ENCODE measurements around the gene USH2A. TPM values are rescaled to one million over a fixed set of nuclear protein-coding genes. Genes with fewer than 3 reads are reported as not detected.
"Not testable (repeated sequence)": the region's sequence is repeated elsewhere in the genome, so short reads cannot be mapped to it uniquely, and the experiment has no call there.

The USH2A gene
- total RNA-seq, 8 experiments from 2014 or later, result 0.10 to 0.85 (median 0.49) TPM

DNA sequence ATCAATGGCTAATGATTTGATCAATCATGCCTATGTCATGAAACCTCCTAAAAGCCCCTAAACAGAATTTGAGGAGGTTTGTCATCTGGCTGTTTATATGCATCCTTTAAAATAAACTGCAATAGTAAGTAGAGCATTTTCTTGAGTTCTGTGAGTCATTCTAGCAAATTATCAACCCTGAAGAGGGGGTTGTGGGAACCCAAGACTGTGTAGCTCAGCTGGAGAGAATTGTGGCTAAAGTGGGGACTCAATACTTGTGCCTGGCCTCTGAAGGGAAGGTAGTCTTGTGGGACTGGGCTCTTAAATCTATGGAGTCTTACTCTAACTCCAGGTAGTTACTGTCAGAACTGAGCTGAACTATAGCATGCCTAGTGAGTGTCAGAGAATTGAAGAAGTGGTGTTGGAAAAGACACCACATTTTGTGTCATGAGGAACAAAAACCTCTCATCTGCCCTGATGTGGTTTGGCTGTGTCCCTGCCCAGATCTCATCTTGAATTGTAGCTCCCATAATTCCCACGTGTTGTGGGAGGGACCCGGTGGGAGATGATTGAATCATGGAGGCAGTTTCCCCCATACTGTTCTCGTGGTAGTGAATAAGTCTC is 402.4 kb downstream of the USH2A start:
- ATAC-seq (replicated peaks in 6 of 8), result no peak
- no peak overlapping the region for H3K27ac ChIP-seq
- in situ Hi-C loops (cut with MboI; ENCODE audit: low pct_unique_long_range_greater_than_20kb in 2 of 9, low sequenced_read_pairs in 9 of 9, unreplicated experiment in 9 of 9), result no loop called here
- H3K4me1 ChIP-seq (replicated peaks in 1 of 2), result no peaks in the 10 kb centered on the region
- no peak overlapping the region for H3K4me3 ChIP-seq
- WGBS, 10 experiments, result 0 to 83% (median 0%) methylated on average over 1 to 3 of the region's 3 CpGs; no CpG with 5 or more reads in 5 of the 10 experiments

GRCh38 chr1:216015116-216015515 is 408.1 kb downstream of the USH2A start:
- peaks cover 0 to 6% of the 10 kb centered on the region in 2 donors for H3K4me1 ChIP-seq (replicated peaks in 1 of 2)
- no peak for ATAC-seq (replicated peaks in 6 of 8)
- 17 to 100% (median 91%) methylated on average over 1 to 3 of the region's 3 CpGs; no CpG with 5 or more reads in 1 of the 10 experiments for WGBS, 10 experiments
- in situ Hi-C loops (cut with MboI; ENCODE audit: low pct_unique_long_range_greater_than_20kb in 2 of 9, low sequenced_read_pairs in 9 of 9, unreplicated experiment in 9 of 9), result no loop called here
- no peak overlapping the region for H3K27ac ChIP-seq
- no peak overlapping the region for H3K4me3 ChIP-seq

GRCh38 chr1:216014086-216014485 is 409.2 kb downstream of the USH2A start:
- in situ Hi-C loops (cut with MboI; ENCODE audit: low pct_unique_long_range_greater_than_20kb in 2 of 9, low sequenced_read_pairs in 9 of 9, unreplicated experiment in 9 of 9), result no loop called here
- Histone ChIP-seq H3K4me1 (replicated peaks in 1 of 2) (peaks cover 0 to 6% of the 10 kb centered on the region in 2 donors), H3K4me3 (no peak overlapping the region), H3K27ac (no peak overlapping the region)
- WGBS, 10 experiments, result 0 to 63% (median 44%) methylated on average over 1 to 2 of the region's 2 CpGs
- no peak for ATAC-seq (replicated peaks in 6 of 8)

GRCh38 chr1:216009456-216009855 is 413.8 kb downstream of the USH2A start:
- in situ Hi-C loops (cut with MboI; ENCODE audit: low pct_unique_long_range_greater_than_20kb in 2 of 9, low sequenced_read_pairs in 9 of 9, unreplicated experiment in 9 of 9); H3K27ac ChIP-seq; ATAC-seq (replicated peaks in 6 of 8); H3K4me3 ChIP-seq; H3K4me1 ChIP-seq (replicated peaks in 1 of 2): not testable (repeated sequence)
- WGBS, 10 experiments, result 24 to 100% (median 89%) methylated on average over 1 to 8 of the region's 10 CpGs; no CpG with 5 or more reads in 4 of the 10 experiments

DNA sequence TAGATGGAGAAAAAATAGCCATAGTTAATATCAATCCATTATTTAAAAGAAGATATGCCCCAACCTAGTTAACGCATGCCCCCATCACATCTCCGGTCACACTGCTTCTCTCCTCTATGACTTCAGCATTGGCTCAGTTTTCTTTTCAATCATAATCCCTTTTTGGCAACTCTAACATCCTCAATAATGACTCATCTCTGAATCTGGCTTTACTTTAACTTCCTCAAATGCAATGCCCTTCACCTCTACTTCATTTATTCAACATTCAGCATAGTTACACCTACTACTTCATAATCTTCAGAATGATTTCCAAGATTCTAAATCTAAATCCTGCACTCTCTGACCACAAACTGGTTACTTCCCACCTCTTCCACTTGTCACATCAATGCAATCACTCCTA is 417.3 kb downstream of the USH2A start:
- WGBS, 10 experiments, result 28 to 100% (median 94%) methylated on average over 1 to 2 of the region's 2 CpGs; no CpG with 5 or more reads in 1 of the 10 experiments
- in situ Hi-C loops (cut with MboI; ENCODE audit: low pct_unique_long_range_greater_than_20kb in 2 of 9, low sequenced_read_pairs in 9 of 9, unreplicated experiment in 9 of 9), result no loop called here

DNA sequence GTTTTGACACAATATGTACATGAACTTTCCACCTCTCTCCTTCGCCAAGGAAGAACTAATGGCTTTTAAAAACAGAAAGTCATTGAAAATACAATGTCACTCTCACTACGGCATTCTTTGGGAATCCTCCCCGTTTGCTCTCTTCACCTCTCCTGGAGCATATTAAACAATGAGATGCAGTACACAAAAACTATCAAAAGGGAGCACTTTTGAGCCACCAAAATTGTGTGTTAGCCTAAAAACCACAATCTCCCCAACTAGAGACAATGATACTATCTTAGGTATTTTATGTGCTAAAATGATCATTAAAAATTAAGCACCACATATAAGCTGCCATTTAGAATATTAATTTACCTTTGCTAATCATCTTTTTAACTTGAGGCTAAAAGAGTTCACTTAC is 430.6 kb downstream of the USH2A start:
- H3K4me3 ChIP-seq, result no peak overlapping the region
- 0 to 19% (median 0%) methylated on average over 1 to 3 of the region's 3 CpGs; no CpG with 5 or more reads in 3 of the 10 experiments for WGBS, 10 experiments
- ATAC-seq (replicated peaks in 6 of 8), result peak; percentile 46 to 78 (median 56)
- no peak overlapping the region for H3K27ac ChIP-seq
- H3K4me1 ChIP-seq (replicated peaks in 1 of 2), result peaks cover 6 to 12% of the 10 kb centered on the region in 2 donors
- in situ Hi-C loops (cut with MboI; ENCODE audit: low pct_unique_long_range_greater_than_20kb in 2 of 9, low sequenced_read_pairs in 9 of 9, unreplicated experiment in 9 of 9), result no loop called here

More for the DNA sequence above, 417.3 kb downstream of the USH2A start:
- H3K4me3 ChIP-seq, result no peak overlapping the region
- no peak overlapping the region for H3K27ac ChIP-seq
- ATAC-seq (replicated peaks in 6 of 8), result peak in 2 of 8 experiments; percentile 7 to 31
- no peaks in the 10 kb centered on the region for H3K4me1 ChIP-seq (replicated peaks in 1 of 2)

- ATAC-seq (replicated peaks in 6 of 8), result peak in 1 of 8 experiments; percentile 43
- no peak overlapping the region for H3K27ac ChIP-seq
- in situ Hi-C loops (cut with MboI; ENCODE audit: low pct_unique_long_range_greater_than_20kb in 2 of 9, low sequenced_read_pairs in 9 of 9, unreplicated experiment in 9 of 9), result no loop called here
- WGBS, 10 experiments, result 7 to 93% (median 84%) methylated on average over 1 to 7 of the region's 7 CpGs
- H3K4me3 ChIP-seq, result no peak overlapping the region
- H3K4me1 ChIP-seq (replicated peaks in 1 of 2), result peaks cover 0 to under 1% of the 10 kb centered on the region in 2 donors
Observed at GRCh38 chr1:215987092-215987875, 436.0 kb downstream of the USH2A start.

DNA sequence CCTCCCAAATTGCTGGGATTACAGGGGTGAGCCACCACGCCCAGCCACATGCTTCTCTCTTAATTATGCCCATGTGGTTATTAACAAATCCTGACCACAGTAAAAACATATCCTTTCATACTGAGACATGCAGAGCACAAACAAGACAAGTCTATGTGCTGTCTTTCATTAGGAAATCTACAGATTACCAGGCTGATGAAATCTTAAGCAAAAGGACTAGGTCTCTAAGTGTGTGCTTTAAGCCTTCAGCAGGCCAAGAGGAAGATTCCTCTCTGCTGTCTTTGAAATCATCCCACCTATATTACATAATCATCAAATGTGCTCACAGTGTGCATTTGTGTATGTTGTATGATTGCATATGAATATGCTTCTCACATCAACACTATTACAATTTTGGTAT is 436.8 kb downstream of the USH2A start:
- 0 to 100% (median 72%) methylated on average over 1 of the region's 1 CpG; no CpG with 5 or more reads in 6 of the 10 experiments for WGBS, 10 experiments
- Histone ChIP-seq H3K27ac (no peak overlapping the region), H3K4me1 (replicated peaks in 1 of 2) (no peaks in the 10 kb centered on the region), H3K4me3 (no peak overlapping the region)
- ATAC-seq (replicated peaks in 6 of 8), result peak in 2 of 8 experiments; percentile 44 to 60
- in situ Hi-C loops (cut with MboI; ENCODE audit: low pct_unique_long_range_greater_than_20kb in 2 of 9, low sequenced_read_pairs in 9 of 9, unreplicated experiment in 9 of 9), result no loop called here

- Histone ChIP-seq H3K4me3 (no peak overlapping the region), H3K27ac (no peak overlapping the region), H3K4me1 (replicated peaks in 1 of 2) (no peaks in the 10 kb centered on the region)
- 0 to 100% (median 81%) methylated on average over 1 to 2 of the region's 2 CpGs; no CpG with 5 or more reads in 1 of the 10 experiments for WGBS, 10 experiments
- ATAC-seq (replicated peaks in 6 of 8), result no peak
- in situ Hi-C loops (cut with MboI; ENCODE audit: low pct_unique_long_range_greater_than_20kb in 2 of 9, low sequenced_read_pairs in 9 of 9, unreplicated experiment in 9 of 9), result no loop called here
Observed at GRCh38 chr1:215983680-215984079, 439.6 kb downstream of the USH2A start.

- no peak for ATAC-seq (replicated peaks in 6 of 8)
Observed at GRCh38 chr1:215971793-215972441, 451.3 kb downstream of the USH2A start.

GRCh38 chr1:215970406-215970805 is 452.8 kb downstream of the USH2A start:
- Histone ChIP-seq H3K27ac (no peak overlapping the region), H3K4me3 (no peak overlapping the region), H3K4me1 (replicated peaks in 1 of 2) (peaks cover 0 to 20% of the 10 kb centered on the region in 2 donors)
- peak in 4 of 8 experiments; percentile 36 to 100 (median 72) for ATAC-seq (replicated peaks in 6 of 8)
- in situ Hi-C loops (cut with MboI; ENCODE audit: low pct_unique_long_range_greater_than_20kb in 2 of 9, low sequenced_read_pairs in 9 of 9, unreplicated experiment in 9 of 9), result no loop called here
- 14 to 86% (median 75%) methylated on average over 1 to 6 of the region's 6 CpGs for WGBS, 10 experiments

More at GRCh38 chr1:215971793-215972441, 451.3 kb downstream of the USH2A start:
- peaks cover 0 to 9% of the 10 kb centered on the region in 2 donors for H3K4me1 ChIP-seq (replicated peaks in 1 of 2)
- no peak overlapping the region for H3K4me3 ChIP-seq
- in situ Hi-C loops (cut with MboI; ENCODE audit: low pct_unique_long_range_greater_than_20kb in 2 of 9, low sequenced_read_pairs in 9 of 9, unreplicated experiment in 9 of 9), result no loop called here
- no peak overlapping the region for H3K27ac ChIP-seq
- 29 to 88% (median 77%) methylated on average over 3 to 10 of the region's 10 CpGs; no CpG with 5 or more reads in 1 of the 10 experiments for WGBS, 10 experiments

GRCh38 chr1:215963621-215964020 is 459.6 kb downstream of the USH2A start:
- 20 to 76% (median 53%) methylated on average over 2 to 9 of the region's 9 CpGs; no CpG with 5 or more reads in 1 of the 10 experiments for WGBS, 10 experiments
- Histone ChIP-seq H3K4me3 (peak overlapping the region in 1 of 5 donors; percentile 8), H3K27ac (no peak overlapping the region), H3K4me1 (replicated peaks in 1 of 2) (peaks cover 8 to 51% of the 10 kb centered on the region in 2 donors)
- in situ Hi-C loops (cut with MboI; ENCODE audit: low pct_unique_long_range_greater_than_20kb in 2 of 9, low sequenced_read_pairs in 9 of 9, unreplicated experiment in 9 of 9), result no loop called here
- ATAC-seq (replicated peaks in 6 of 8), result peak in 5 of 8 experiments; percentile 72 to 90 (median 84)

GRCh38 chr1:215963040-215963439 is 460.2 kb downstream of the USH2A start:
- ATAC-seq (replicated peaks in 6 of 8), result peak in 5 of 8 experiments; percentile 33 to 74 (median 58)
- in situ Hi-C loops (cut with MboI; ENCODE audit: low pct_unique_long_range_greater_than_20kb in 2 of 9, low sequenced_read_pairs in 9 of 9, unreplicated experiment in 9 of 9), result no loop called here
- 0 to 78% (median 50%) methylated on average over 1 of the region's 1 CpG; no CpG with 5 or more reads in 1 of the 10 experiments for WGBS, 10 experiments
- Histone ChIP-seq H3K4me1 (replicated peaks in 1 of 2) (peaks cover 8 to 53% of the 10 kb centered on the region in 2 donors), H3K4me3 (no peak overlapping the region), H3K27ac (peak overlapping the region in 1 of 2 donors; percentile 31)

All from motor neuron (in vitro differentiated cells).